Stimulated activated naive B cell treated with anti-CD40 and anti-IgM and Interleukin-4, amounts not matched to agents 10 μg/mL and 1 μg/mL and 100 μg/mL, for 72 hours (primary cell): ENCODE results near the gene FRMD4A.

Experiments used
- ATAC-seq, 2 donors: fragments of 150-1000 bp; cut with Tn5 transposase; replicated peaks; 2 replicates each; pipeline ENCODE4 v1.10.0; 2021; ENCODE audit warnings: moderate library complexity in 1 of 2
- DNase-seq: peaks from one replicate; pipeline ENCODE4 v3.0.0; 2021
- H3K27ac Mint-ChIP-seq: one replicate; pipeline ENCODE4 v1.8.0; 2022; ENCODE audit warnings: mild to moderate bottlenecking, mixed read lengths
- H3K27me3 Mint-ChIP-seq, 2 donors: one replicate each; pipeline ENCODE4 v1.8.0; 2022; ENCODE audit warnings: mixed read lengths in 2 of 2
- H3K36me3 Mint-ChIP-seq, 2 donors: one replicate each; pipeline ENCODE4 v1.8.0; 2022; ENCODE audit warnings: mixed read lengths in 2 of 2, mild to moderate bottlenecking in 1 of 2
- H3K4me1 Mint-ChIP-seq, 2 donors: one replicate each; pipeline ENCODE4 v1.8.0; 2022; ENCODE audit warnings: mixed read lengths in 2 of 2, mild to moderate bottlenecking in 1 of 2
- H3K4me3 Mint-ChIP-seq, 2 donors: one replicate each; pipeline ENCODE4 v1.8.0; 2022; ENCODE audit warnings: mild to moderate bottlenecking in 2 of 2, mixed read lengths in 2 of 2, moderate library complexity in 1 of 2
- H3K9me3 Mint-ChIP-seq, 2 donors: one replicate each; pipeline ENCODE4 v1.8.0; 2022; ENCODE audit warnings: mixed read lengths in 2 of 2, mild to moderate bottlenecking in 1 of 2

The FRMD4A gene

DNA sequence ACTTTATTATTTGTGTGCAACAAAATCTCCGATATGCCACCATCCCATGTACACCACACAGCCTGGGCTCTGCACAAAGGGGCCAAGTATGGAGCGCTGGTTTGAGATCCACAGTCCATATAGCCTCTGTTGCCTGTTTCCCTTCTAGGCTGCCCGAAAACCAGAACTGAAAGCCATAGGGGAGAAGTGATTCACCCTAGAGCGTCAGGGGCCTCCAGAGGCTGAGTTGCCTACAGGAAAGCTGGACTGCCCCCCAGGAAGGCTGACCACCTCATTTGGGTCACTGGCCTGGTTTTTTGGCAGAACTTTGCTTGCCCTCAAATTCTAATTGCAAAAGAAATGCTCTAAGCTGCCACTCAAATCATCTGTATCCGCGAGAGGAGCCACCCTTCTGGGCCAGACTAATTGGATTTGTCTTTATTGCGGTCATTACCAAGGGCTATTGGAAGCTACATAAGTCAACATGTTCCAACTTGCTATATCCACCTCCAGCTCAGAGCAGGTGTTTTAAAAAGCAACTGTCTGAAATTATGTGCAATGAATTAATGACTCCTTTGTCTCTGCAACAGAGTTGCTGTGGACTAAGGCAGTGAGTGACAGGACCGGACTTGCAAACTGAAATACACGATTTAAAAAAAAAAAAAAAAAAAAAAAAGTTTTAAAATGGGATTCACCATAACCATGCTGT, 28.3 kb upstream of the FRMD4A start:
- Mint-ChIP-seq H3K27ac (no peak overlapping the region), H3K36me3 (no peaks in the 10 kb centered on the region), H3K4me1 (peaks cover 2 to 5% of the 10 kb centered on the region in 2 donors), H3K27me3 (peaks cover 10 to 46% of the 10 kb centered on the region in 2 donors), H3K4me3 (no peak overlapping the region), H3K9me3 (no peaks in the 10 kb centered on the region)
- peak; percentile 38 to 47 for ATAC-seq
- DNase-seq: no peak

DNA sequence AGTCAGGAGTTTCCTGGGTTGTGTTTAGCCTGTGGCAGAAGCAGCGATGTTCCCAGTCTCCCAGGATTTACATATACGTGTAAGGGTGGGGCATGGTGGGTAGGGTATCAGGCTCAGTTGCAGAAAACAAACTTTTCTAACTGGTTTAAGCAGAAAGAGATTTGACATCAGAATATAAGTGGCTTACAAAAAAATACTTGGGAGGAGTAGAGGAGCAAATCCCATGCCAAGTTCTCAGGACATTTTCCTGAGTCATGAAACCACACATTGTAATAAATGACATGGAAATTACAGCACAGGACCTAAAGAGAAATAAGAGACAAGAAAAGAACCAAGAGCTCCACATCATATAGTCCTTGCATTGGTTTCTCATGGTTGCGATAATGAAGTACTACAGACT, 26.2 kb upstream of the FRMD4A start:
- Mint-ChIP-seq H3K9me3 (no peaks in the 10 kb centered on the region), H3K27ac (no peak overlapping the region), H3K4me1 (peaks cover 2 to 5% of the 10 kb centered on the region in 2 donors), H3K4me3 (no peak overlapping the region), H3K27me3 (peaks cover 14 to 37% of the 10 kb centered on the region in 2 donors), H3K36me3 (no peaks in the 10 kb centered on the region)
- no peak for DNase-seq
- ATAC-seq: no peak

DNA sequence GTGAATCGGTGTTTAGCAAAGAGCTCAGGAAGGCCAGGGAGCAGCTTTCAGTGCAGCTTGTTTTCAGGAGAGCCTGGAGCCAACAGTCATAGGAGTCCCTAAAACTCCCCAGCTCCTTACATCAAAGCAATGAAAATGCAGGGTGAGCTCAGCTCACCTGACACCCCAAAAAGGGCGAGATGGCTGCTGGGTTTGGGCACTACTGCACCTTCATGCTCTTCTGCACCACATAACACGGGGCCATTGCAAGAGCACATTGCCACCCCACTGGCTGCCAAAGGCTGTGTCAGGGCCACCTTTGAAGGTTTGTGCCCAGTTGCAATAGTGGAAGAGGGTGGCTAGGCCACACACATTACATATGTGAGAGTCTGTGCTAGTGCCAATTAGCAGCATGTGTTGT, 25.0 kb upstream of the FRMD4A start:
- H3K36me3 Mint-ChIP-seq: no peaks in the 10 kb centered on the region
- no peaks in the 10 kb centered on the region for H3K9me3 Mint-ChIP-seq
- H3K27ac Mint-ChIP-seq: no peak overlapping the region
- H3K27me3 Mint-ChIP-seq: peaks cover 14 to 28% of the 10 kb centered on the region in 2 donors
- DNase-seq: no peak
- peaks cover 2 to 5% of the 10 kb centered on the region in 2 donors for H3K4me1 Mint-ChIP-seq
- no peak for ATAC-seq
- no peak overlapping the region for H3K4me3 Mint-ChIP-seq

DNA sequence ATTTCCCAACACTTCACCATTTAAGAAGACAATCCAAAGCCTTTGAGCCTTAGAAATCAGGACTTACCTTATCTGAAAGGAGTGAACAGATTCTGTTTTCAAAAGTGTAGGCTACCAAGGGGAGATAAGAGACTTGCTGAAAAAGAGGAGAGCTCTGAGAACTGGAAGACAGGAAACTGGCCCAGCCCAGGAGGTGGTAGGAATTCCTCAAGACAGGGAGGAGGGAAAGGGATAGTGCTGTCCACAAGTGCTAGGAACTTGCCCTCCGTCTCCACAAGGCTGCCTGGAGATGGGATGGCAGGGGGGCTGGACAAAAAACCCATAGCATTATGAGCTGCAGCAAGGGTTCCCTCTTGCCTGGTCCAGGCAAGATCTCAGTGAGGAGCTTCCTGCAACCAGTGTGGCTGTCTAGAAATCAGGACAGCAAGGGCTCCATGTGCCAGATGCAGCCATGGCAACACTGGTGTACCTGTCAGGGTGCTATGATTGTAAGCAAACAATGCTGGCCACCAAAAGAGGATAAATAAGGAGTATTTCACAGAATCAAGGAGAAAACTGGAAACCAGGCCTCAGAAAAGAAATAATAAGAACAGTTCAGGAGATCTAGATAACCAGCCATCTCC, 22.7 kb upstream of the FRMD4A start:
- H3K27me3 Mint-ChIP-seq: peaks cover 23 to 44% of the 10 kb centered on the region in 2 donors
- DNase-seq (no peak), ATAC-seq (no peak)
- no peak overlapping the region for H3K27ac Mint-ChIP-seq
- no peaks in the 10 kb centered on the region for H3K4me1 Mint-ChIP-seq
- H3K36me3 Mint-ChIP-seq: no peaks in the 10 kb centered on the region
- no peak overlapping the region for H3K4me3 Mint-ChIP-seq
- no peaks in the 10 kb centered on the region for H3K9me3 Mint-ChIP-seq

DNA sequence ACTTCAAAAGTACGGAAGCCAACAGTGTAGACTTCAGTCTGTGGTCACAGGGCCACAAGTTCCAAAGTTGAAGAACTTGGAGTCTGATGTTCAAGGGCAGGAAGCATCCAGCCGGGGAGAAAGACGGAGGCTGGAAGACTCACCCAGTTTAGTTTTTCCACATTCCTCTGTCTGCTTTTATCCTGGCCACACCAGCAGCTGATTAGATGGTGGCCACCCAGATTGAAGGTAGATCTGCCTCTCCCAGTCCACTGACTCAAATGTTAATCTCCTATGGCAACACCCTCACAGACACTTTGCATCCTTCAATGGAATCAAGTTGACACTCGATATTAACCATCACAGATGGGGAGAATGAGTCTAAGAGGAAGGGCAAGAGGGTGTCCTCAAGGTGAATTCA, 19.3 kb upstream of the FRMD4A start:
- Mint-ChIP-seq H3K9me3 (no peaks in the 10 kb centered on the region), H3K27me3 (peaks cover 21 to 42% of the 10 kb centered on the region in 2 donors), H3K4me3 (no peak overlapping the region), H3K36me3 (no peaks in the 10 kb centered on the region), H3K27ac (no peak overlapping the region), H3K4me1 (no peaks in the 10 kb centered on the region)
- no peak for ATAC-seq
- no peak for DNase-seq

DNA sequence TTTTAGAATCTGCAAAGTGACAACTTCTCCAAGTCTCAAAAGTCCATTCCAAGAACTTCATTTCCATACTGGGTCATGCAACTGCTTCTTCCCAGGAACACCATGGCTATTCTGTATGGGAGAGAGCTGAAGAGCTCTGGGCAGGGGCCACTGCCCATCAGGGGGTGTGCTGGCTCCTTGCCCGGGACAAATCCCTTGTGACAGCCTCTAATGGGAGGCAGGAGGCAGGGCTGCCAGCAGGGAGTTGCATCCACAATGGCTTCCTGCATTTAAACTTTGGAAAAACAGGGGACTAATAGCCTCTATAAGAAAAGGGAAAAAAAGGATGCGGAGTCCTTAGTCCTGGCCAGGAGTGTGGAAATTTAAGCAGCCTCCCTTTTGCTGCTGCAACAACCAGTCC, 18.4 kb upstream of the FRMD4A start:
- Mint-ChIP-seq H3K36me3 (no peaks in the 10 kb centered on the region), H3K27me3 (peaks cover 18 to 33% of the 10 kb centered on the region in 2 donors), H3K27ac (no peak overlapping the region), H3K4me3 (no peak overlapping the region), H3K9me3 (no peaks in the 10 kb centered on the region), H3K4me1 (no peaks in the 10 kb centered on the region)
- no peak for DNase-seq
- no peak for ATAC-seq

DNA sequence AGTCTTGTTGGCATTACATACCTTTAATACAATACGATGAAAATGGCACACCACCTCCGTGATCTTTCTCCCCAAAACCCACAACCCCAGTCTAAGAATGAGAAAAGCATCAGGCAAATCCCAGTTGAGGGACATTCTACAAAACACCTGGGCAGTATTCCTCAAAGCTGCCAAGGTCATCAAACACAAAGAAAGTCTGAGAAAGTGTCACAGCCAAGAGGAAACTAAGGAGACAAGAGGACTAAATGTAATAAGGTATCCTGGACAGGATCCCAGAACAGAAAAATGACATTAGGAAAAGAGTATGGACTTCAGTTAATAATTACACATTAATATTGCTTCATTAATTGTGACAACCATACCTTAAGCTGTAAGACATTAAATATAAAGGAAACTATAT, 14.5 kb upstream of the FRMD4A start:
- H3K9me3 Mint-ChIP-seq: no peaks in the 10 kb centered on the region

DNA sequence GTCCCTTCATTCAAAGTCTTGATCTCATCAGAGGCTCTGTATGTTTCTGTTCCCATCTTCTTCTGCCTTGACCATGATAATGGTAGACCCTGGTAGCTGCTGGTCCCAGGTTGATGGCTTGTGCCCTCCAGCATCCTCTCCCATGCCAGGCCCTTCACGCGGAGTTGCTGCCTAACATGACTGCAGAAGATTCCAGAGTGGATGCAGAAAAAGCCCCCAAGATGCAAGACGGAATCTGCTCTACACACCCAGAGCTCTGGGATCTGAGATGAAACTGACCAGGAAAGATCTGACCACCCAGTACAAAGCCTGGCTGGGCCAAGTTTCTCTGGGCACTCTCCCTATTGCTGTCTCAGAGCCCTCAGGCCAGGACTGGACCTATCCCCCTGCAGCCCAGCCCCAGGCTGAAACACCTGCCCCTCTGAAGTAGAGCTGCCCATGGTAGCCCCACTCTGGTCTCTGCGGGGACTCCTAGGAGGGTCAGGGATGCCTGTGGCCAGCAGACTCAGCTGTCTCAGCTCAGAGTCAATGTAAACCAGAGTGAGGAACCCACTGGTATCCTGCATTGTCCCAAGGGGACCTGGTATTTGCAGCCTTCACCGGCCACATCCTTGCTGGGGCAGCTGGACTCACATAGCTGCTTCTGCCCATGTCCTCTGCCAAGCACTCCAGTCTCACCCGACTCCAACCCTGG, 9.5 kb upstream of the FRMD4A start:
- no peaks in the 10 kb centered on the region for H3K36me3 Mint-ChIP-seq
- H3K4me3 Mint-ChIP-seq: no peak overlapping the region
- no peak for ATAC-seq

More for the DNA sequence above, 14.5 kb upstream of the FRMD4A start:
- Mint-ChIP-seq H3K27me3 (peaks cover 27 to 35% of the 10 kb centered on the region in 2 donors), H3K4me1 (no peaks in the 10 kb centered on the region), H3K4me3 (no peak overlapping the region), H3K27ac (no peak overlapping the region), H3K36me3 (no peaks in the 10 kb centered on the region)
- DNase-seq (no peak), ATAC-seq (no peak)

DNA sequence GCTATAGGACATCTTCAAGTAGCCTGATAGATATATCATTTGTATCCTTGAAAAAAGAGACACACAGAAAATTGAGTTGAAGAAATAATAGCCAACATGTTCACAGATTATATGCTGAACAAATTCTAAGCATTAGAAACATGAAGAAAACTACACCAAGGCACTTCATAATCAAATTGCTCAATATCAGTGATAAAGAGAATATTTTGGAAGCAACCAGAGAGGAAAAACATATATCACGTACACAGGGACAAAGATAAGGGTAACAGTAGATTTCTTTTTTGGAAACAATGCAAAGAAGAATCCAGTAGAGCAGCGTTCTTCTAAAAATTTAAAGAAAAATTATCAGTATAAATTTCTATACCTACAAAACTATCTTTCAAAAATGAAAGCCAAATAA, 6.0 kb upstream of the FRMD4A start:
- no peak for DNase-seq
- ATAC-seq: no peak
- H3K4me1 Mint-ChIP-seq: no peaks in the 10 kb centered on the region
- no peaks in the 10 kb centered on the region for H3K36me3 Mint-ChIP-seq
- no peak overlapping the region for H3K4me3 Mint-ChIP-seq
- no peaks in the 10 kb centered on the region for H3K9me3 Mint-ChIP-seq
- peaks cover 22 to 57% of the 10 kb centered on the region in 2 donors for H3K27me3 Mint-ChIP-seq
- H3K27ac Mint-ChIP-seq: no peak overlapping the region

More for the DNA sequence above, 9.5 kb upstream of the FRMD4A start:
- no peak for DNase-seq
- Mint-ChIP-seq H3K9me3 (no peaks in the 10 kb centered on the region), H3K27ac (no peak overlapping the region), H3K4me1 (no peaks in the 10 kb centered on the region), H3K27me3 (peaks cover 23 to 46% of the 10 kb centered on the region in 2 donors)

GRCh38 chr10:14334771-14335170, 4.0 kb upstream of the FRMD4A start:
- Mint-ChIP-seq H3K27me3 (peaks cover 11 to 61% of the 10 kb centered on the region in 2 donors), H3K36me3 (no peaks in the 10 kb centered on the region), H3K4me1 (no peaks in the 10 kb centered on the region), H3K9me3 (no peaks in the 10 kb centered on the region), H3K4me3 (no peak overlapping the region), H3K27ac (no peak overlapping the region)
- DNase-seq: no peak
- ATAC-seq: no peak

DNA sequence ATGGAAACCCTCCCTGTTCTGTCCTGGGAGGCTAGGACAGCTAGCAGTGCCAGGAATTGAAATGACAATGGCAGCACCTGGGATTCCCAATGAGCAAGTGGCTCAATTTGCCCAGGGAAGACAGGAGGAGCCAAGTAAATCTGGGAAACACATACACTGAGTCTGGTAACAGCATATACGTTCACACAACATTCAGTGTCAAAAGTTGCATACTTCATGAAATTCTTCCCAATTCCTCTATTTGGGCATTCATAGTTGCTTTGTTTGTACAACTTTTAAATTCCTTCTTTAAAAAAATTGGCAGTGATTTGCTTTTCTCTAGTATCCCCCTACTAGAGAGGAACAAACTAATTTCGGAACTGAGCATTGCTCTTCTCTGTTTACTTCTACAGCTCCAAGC, 2.9 kb upstream of the FRMD4A start:
- H3K27ac Mint-ChIP-seq: no peak overlapping the region
- H3K4me1 Mint-ChIP-seq: no peaks in the 10 kb centered on the region
- H3K27me3 Mint-ChIP-seq: peaks cover 19 to 70% of the 10 kb centered on the region in 2 donors
- no peak overlapping the region for H3K4me3 Mint-ChIP-seq
- DNase-seq: no peak
- no peaks in the 10 kb centered on the region for H3K36me3 Mint-ChIP-seq
- no peaks in the 10 kb centered on the region for H3K9me3 Mint-ChIP-seq
- ATAC-seq: no peak

- H3K27ac Mint-ChIP-seq: no peak overlapping the region
- ATAC-seq (no peak), DNase-seq (no peak)
- H3K4me3 Mint-ChIP-seq: no peak overlapping the region
- no peaks in the 10 kb centered on the region for H3K36me3 Mint-ChIP-seq
- H3K4me1 Mint-ChIP-seq: peaks cover 0 to under 1% of the 10 kb centered on the region in 2 donors
- H3K27me3 Mint-ChIP-seq: peaks cover 22 to 72% of the 10 kb centered on the region in 2 donors
- H3K9me3 Mint-ChIP-seq: no peaks in the 10 kb centered on the region
Measured at GRCh38 chr10:14332903-14333302, 2.2 kb upstream of the FRMD4A start.

DNA sequence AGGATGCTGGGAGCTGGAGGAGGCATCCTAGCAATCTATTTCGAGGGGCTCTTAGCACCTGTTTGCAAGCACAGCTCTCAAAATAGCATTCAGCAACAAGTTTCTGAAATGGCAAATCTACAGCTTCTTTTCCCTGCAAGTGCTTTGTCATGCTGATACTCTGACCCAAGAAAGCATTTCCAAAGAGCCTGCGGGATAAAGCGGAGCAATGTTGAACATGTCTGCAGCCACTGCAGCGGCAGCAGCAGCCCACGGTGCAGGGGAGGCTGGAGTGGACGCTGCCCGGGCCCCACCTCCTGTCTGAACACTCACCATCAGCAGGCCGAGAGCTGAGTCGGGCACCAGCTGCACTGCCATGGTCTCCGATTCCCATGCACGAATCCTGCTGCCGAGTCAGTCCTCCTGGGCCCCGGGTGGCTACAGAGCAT, 964 bp downstream of the FRMD4A start:
- H3K36me3 Mint-ChIP-seq: no peaks in the 10 kb centered on the region
- H3K27me3 Mint-ChIP-seq: peaks cover 40 to 71% of the 10 kb centered on the region in 2 donors
- H3K4me3 Mint-ChIP-seq: no peak overlapping the region
- H3K27ac Mint-ChIP-seq: no peak overlapping the region
- ATAC-seq (no peak), DNase-seq (no peak)
- H3K4me1 Mint-ChIP-seq: peaks cover 0 to 5% of the 10 kb centered on the region in 2 donors
- no peaks in the 10 kb centered on the region for H3K9me3 Mint-ChIP-seq

- ATAC-seq: no peak
- H3K27ac Mint-ChIP-seq: no peak overlapping the region
- H3K36me3 Mint-ChIP-seq: no peaks in the 10 kb centered on the region
- peaks cover 40 to 70% of the 10 kb centered on the region in 2 donors for H3K27me3 Mint-ChIP-seq
- H3K4me3 Mint-ChIP-seq: no peak overlapping the region
- H3K9me3 Mint-ChIP-seq: no peaks in the 10 kb centered on the region
- DNase-seq: no peak
- peaks cover 0 to 5% of the 10 kb centered on the region in 2 donors for H3K4me1 Mint-ChIP-seq
Measured at GRCh38 chr10:14328881-14329672, 1.6 kb downstream of the FRMD4A start.
